ENCODE measurements around the gene ACLY. TPM values are rescaled to one million over a fixed set of nuclear protein-coding genes. Genes with fewer than 3 reads are reported as not detected.

ACLY gene
- total and polyA plus RNA-seq, 2 experiments from 2014 or later = 119 to 439 TPM

GRCh38 chr17:41863074-41863848, 55.5 kb downstream of the ACLY start (continued):
- TF ChIP-seq, protein P1, sequence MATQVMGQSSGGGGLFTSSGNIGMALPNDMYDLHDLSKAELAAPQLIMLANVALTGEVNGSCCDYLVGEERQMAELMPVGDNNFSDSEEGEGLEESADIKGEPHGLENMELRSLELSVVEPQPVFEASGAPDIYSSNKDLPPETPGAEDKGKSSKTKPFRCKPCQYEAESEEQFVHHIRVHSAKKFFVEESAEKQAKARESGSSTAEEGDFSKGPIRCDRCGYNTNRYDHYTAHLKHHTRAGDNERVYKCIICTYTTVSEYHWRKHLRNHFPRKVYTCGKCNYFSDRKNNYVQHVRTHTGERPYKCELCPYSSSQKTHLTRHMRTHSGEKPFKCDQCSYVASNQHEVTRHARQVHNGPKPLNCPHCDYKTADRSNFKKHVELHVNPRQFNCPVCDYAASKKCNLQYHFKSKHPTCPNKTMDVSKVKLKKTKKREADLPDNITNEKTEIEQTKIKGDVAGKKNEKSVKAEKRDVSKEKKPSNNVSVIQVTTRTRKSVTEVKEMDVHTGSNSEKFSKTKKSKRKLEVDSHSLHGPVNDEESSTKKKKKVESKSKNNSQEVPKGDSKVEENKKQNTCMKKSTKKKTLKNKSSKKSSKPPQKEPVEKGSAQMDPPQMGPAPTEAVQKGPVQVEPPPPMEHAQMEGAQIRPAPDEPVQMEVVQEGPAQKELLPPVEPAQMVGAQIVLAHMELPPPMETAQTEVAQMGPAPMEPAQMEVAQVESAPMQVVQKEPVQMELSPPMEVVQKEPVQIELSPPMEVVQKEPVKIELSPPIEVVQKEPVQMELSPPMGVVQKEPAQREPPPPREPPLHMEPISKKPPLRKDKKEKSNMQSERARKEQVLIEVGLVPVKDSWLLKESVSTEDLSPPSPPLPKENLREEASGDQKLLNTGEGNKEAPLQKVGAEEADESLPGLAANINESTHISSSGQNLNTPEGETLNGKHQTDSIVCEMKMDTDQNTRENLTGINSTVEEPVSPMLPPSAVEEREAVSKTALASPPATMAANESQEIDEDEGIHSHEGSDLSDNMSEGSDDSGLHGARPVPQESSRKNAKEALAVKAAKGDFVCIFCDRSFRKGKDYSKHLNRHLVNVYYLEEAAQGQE (IDR thresholded peaks at IDR 0.05; ENCODE audit: unreplicated experiment) = no peak

GRCh38 chr17:41860254-41860931, 58.4 kb downstream of the ACLY start:
- Mint-ChIP-seq H3K27me3 (ENCODE audit: insufficient read depth, low read depth, poor library complexity) (peaks cover 2% of the 10 kb centered on the region), H3K36me3 (ENCODE audit: low read depth) (peaks cover 3% of the 10 kb centered on the region; the same call in 1 of the 3 replicates), H3K4me3 (peak overlapping the region; percentile 7; the same call in 2 of the 3 replicates), H3K27ac (peak overlapping the region; percentile 16), H3K9me3 (no peaks in the 10 kb centered on the region), H3K4me1 (peaks cover 22% of the 10 kb centered on the region)
- Histone ChIP-seq H3K27ac (ENCODE audit: low read depth) (0 out of 2 replicates have a peak overlapping the region, but pooled peaks have one; percentile 56), H3K9me2 (ENCODE audit: insufficient read depth) (no peaks in the 10 kb centered on the region), H4K20me1 (replicated peaks; ENCODE audit: insufficient read depth) (peaks cover 56% of the 10 kb centered on the region), H3K4me2 (peak overlapping the region; percentile 36), H3K27me3 (ENCODE audit: insufficient read depth) (no peaks in the 10 kb centered on the region), H3K79me2 (replicated peaks; ENCODE audit: insufficient read depth) (peaks cover 87% of the 10 kb centered on the region), H3K4me1 (ENCODE audit: insufficient read depth) (peaks cover 52% of the 10 kb centered on the region), H2AFZ (no peak overlapping the region), H3K36me3 (ENCODE audit: insufficient read depth) (no peaks in the 10 kb centered on the region), H3K4me3 (peak overlapping the region; percentile 14), H3F3A (replicated peaks; ENCODE audit: low read depth) (peaks cover 16% of the 10 kb centered on the region; the same call in 1 of the 2 replicates)
- no peak for ATAC-seq
- no peak for DNase-seq (ENCODE audit: low spot score)
- TF ChIP-seq CTCF (conservative IDR thresholded peaks at IDR 0.05; ENCODE audit: low read depth in 2 of 2) (no peak), EZH2phosphoT487 (IDR thresholded peaks at IDR 0.05; ENCODE audit: unreplicated experiment) (no peak), ZNF331 (CRISPR knock-in tag; IDR thresholded peaks at IDR 0.05; ENCODE audit: low read depth) (no peak), CREB1 (CRISPR knock-in tag; IDR thresholded peaks at IDR 0.05; ENCODE audit: low read depth) (no peak), STAT1 (IDR thresholded peaks at IDR 0.05; ENCODE audit: unreplicated experiment) (no peak), JUNB (IDR thresholded peaks at IDR 0.05; ENCODE audit: unreplicated experiment) (no peak), POLR2AphosphoS5 (IDR thresholded peaks at IDR 0.05; ENCODE audit: low read depth) (no peak), ZNF114 (CRISPR knock-in tag; IDR thresholded peaks at IDR 0.05) (no peak), EZH2 (IDR thresholded peaks at IDR 0.05; ENCODE audit: low read depth, unreplicated experiment) (no peak)
- TF ChIP-seq, protein P1 (IDR thresholded peaks at IDR 0.05; ENCODE audit: unreplicated experiment) = no peak
- TF ChIP-seq, protein P2, sequence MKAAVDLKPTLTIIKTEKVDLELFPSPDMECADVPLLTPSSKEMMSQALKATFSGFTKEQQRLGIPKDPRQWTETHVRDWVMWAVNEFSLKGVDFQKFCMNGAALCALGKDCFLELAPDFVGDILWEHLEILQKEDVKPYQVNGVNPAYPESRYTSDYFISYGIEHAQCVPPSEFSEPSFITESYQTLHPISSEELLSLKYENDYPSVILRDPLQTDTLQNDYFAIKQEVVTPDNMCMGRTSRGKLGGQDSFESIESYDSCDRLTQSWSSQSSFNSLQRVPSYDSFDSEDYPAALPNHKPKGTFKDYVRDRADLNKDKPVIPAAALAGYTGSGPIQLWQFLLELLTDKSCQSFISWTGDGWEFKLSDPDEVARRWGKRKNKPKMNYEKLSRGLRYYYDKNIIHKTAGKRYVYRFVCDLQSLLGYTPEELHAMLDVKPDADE (IDR thresholded peaks at IDR 0.05) = no peak

Data from GM23338 (cell line).